Stimulated activated CD8-positive, alpha-beta memory T cell treated with anti-CD3 and anti-CD28 coated beads, Interleukin-4, amount 100 ng/mL, for 48 hours (primary cell): ENCODE results near the gene RNF40.

Experiments
- DNase-seq: peaks from one replicate; pipeline ENCODE4 v3.0.0-alpha.2; 2020

RNF40 gene

GRCh38 chr16:30764816-30765465 is 2.8 kb downstream of the RNF40 start:
- no peak for DNase-seq

DNA sequence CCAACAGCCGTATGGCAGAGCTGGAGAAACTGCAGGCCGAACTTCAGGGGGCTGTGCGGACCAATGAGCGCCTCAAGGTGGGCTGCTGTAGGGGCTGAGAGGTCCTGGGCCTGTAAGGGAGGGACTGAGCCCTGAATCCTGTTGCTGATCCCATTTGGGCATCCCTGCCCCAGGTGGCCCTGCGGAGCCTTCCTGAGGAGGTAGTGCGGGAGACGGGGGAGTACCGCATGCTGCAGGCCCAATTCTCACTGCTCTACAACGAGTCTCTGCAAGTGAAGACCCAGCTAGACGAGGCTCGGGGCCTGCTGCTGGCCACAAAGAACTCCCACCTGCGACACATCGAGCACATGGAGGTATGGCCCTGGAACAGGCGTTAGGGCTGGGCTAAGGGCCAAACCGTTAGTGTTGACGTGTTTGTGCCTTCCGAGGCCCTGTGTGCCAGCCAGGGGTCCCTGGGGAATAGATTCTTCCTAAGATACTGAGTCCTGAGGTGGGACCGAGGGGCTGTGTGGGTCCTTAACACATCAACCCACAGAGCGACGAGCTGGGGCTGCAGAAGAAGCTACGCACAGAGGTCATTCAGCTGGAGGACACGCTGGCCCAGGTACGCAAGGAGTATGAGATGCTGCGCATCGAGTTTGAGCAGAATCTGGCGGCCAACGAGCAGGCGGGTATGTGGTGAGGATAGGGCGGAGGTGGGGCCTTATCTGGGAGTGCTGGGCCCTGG is 4.2 kb downstream of the RNF40 start:
- DNase-seq: no peak

DNA sequence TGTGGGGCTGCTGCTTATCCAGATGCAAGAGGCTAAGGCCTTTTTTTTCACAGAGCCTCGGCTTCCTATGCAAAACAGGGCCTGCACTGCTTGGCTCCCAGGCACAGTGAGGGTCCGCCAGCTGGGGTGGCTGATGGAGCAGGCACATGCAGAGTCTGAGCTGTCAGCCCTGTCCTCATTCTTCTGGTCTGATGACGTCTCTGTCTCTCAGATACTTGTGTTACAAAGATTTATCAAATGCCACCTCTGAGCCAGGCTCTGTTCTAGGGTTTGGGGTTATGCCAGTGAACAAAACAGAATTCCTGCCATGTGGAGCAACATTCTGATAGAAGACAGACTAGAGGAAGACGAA is 4.8 kb downstream of the RNF40 start:
- DNase-seq: no peak

GRCh38 chr16:30767767-30768465 is 5.8 kb downstream of the RNF40 start:
- DNase-seq: no peak

GRCh38 chr16:30768583-30769181 is 6.6 kb downstream of the RNF40 start:
- no peak for DNase-seq

DNA sequence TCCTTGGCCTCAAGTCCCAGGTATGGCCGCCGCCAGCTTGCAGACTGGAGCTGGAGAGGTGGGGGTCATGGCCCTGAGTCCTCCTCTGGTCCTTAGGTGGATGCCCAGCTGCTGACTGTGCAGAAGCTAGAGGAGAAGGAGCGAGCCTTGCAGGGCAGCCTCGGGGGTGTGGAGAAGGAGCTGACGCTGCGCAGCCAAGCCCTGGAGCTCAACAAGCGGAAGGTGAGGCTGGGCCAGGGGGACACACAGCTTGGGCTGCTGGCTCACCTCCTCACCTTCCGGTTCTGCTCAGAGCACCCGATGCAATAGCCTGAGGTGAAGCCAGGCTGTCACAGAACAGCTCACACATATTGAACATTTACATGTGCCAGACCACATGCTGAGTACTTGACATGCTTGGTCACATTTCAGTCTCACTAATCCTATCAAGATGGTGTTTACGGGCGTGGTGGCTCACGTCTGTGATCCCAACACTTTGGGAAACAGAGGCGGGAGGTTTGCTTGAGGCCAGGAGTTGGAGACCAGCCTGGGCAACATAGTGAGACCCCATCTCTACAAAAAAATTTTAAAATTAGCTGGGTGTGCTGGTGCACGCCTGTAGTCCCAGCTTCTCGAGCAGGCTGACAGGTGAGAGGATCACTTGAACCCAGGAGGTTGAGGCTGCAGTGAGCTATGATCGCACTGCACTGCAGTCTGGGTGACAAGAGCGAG is 7.4 kb downstream of the RNF40 start:
- DNase-seq: no peak

- DNase-seq: no peak
These were observed 9.6 kb downstream of the RNF40 start for GRCh38 chr16:30771726-30772125.

DNA sequence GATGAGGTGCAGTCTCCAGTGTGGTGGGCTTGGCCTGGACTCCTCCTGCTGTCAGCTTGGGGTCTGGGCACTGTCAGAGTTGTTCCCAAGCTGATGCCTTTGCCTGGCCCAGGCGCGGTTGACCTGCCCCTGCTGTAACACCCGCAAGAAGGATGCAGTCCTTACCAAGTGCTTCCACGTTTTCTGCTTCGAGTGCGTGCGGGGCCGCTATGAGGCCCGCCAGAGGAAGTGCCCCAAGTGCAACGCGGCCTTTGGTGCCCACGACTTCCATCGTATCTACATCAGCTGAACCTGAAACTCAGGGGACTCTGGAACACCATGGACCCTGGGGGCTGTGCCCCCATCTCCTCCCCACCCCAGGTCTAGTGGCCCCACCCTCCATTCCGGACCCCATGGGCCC is 11.7 kb downstream of the RNF40 start:
- no peak for DNase-seq

GRCh38 chr16:30774367-30775130 is 12.4 kb downstream of the RNF40 start:
- DNase-seq: no peak

- no peak for DNase-seq
These were observed 12.9 kb downstream of the RNF40 start for GRCh38 chr16:30775131-30775391.

DNA sequence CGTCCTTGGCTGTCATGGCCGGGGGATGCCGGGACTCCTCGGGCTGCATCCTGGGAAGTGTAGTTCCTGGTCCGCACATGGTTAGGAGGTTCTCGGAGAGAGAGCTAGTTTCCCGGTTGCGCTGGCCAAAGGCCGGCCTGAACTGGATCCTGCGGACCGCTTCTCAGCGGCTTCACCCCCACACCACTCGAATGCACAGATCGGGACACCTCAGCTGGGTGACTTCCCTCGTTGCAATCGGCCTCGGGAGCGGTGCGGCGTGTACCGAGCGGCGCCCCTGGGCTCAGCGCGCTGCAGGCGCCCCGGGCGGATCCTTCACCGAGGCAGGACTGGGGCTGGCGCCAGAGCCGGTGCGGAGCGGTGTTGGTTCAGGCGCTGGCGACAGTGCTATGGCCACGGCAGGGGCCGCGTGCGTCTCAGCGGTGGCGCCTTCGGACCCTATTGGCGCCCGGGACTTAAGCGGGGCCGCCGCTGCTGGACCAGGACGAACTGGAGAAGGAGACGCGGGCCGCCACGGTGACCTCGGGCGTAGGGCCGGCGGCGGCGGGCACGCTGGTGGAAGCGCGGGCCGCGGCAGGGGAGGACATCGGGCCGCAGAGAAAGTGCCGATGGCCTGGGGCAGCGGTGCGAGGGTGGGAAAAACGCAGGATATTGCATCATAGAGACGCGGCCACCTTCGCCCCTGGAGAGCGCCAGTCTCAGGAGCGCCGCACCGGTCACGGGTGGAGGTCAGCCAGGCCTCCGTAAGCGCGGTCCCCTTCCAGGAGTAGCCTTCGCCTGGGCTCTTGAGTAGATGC is 13.5 kb downstream of the RNF40 start:
- DNase-seq: peak; percentile 78

DNA sequence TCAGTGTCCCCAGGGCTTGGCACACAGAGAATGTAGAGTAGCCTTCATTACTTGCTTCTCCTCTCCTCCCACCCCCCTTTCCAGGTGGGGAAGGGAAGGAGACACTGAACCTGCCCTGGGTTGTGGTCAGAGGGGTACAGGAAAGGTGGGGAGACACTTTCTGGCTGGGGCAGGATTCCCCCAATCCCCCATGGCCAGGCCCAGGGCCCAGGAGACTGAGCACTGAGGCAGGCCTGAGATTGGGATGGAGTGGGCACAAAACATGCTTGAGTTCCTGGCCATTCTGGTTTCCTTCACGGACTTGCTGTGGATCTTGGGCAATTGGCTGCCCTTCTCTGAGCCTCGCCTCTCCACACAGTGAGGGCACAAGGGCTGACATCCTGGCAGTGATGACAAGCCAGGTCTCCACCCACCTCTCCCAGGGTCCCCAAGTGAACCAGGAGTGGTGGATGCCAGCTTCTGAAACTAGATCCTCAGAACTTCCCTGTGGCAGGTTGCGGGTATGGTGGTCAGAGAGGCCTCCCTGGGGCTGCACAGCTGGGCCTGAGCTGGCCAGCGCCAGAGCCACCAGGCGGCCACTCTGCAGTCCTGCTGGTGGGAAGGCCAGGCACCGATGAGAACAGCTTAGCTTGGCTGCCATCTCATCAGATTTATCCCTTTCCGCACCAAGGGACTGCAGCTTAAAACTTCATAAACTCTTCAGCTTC is 15.6 kb downstream of the RNF40 start:
- no peak for DNase-seq

GRCh38 chr16:30778549-30779244 is 16.6 kb downstream of the RNF40 start:
- no peak for DNase-seq

GRCh38 chr16:30779596-30779995 is 17.5 kb downstream of the RNF40 start:
- no peak for DNase-seq

DNA sequence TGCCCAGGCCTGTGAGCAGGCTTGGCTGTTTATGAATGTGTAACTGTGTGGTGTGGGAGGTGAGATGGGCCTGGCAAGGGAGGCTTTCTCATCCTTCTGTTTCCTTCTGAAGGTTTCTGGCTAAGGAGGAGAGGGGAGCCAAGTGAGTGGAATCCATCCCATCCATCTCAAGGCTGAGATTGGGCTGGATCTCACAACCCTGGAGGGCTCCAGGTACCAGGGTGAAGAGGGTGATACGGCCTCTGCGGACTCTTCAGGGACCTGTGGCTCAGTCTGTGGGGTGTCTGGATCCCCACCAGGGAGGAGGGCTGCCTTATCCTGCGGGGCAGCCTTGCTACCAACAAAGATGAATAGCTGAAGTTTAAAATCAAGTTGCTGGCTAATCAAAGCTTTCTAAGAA is 17.9 kb downstream of the RNF40 start:
- DNase-seq: no peak

DNA sequence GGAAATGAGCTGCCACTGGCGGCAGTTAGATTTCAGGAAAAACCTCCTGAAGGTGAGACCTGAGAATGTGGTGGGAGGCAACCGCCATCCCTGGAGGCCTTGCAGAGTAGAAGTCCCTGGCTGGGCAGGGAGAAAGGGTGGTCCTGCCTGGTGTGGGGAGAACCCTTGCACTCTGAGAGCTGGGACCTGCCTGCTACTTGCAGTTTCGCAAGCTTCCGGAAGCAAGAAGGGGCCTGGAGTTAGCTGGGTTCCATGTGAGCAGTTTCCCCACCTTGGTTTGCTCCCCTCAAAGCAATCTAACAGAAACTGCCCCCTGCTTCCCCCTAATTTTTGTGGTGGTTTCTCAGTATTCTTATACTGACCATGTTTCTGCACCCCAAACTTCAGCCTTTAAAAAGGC is 18.4 kb downstream of the RNF40 start:
- no peak for DNase-seq

- no peak for DNase-seq
These were observed 20.6 kb downstream of the RNF40 start for GRCh38 chr16:30782486-30783279.

DNA sequence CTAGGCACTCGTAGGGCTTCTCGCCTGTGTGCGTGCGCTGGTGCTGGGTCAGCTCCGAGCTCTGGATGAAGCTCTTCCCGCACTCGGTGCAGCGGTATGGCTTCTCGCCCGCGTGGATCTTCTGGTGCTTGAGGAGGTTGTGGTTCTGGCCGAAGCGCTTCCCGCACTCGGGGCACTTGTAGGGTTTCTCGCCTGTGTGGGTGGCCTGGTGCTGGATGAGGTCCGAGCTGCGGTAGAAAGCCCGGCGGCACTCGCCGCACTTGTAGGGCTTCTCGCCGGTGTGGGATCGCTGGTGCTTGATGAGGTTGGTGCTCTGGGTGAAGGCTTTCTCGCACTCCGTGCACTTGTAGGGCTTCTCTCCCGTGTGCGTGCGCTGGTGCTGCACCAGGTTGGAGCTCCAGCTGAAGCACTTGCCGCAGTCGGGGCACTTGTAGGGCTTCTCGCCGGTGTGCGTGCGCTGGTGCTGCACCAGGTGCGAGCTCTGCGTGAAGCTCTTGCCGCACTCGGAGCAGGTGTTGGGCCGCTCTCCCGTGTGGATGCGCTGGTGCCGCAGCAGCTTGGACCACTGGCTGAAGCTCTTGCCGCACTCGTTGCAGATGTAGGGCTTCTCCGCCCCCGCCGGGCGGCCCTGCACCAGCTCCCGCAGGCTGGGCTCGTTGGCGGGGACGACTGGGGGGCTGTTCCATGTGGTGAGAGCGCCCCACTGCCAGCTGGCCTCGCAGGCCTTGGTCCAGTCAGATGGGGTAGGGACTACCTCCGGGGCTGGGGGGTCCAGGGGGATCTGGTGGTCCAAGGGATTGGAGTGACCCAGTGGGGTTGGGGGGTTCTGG is 21.4 kb downstream of the RNF40 start:
- DNase-seq: no peak

GRCh38 chr16:30784215-30784614 is 22.1 kb downstream of the RNF40 start:
- DNase-seq: no peak
